Kidney (tissue), 14 donors: Measurements from ENCODE around the gene MPP7. TPM values are rescaled to one million over a fixed set of nuclear protein-coding genes. Genes with fewer than 3 reads are reported as not detected.

Experiments
- DNase-seq, 5 donors: peaks; one replicate each; pipeline ENCODE4 v3.0.0-alpha.2; 2013 to 2020
- FAIRE-seq: peaks from 2 replicates; lab custom pipeline; 2012; peaks lifted over from hg19 to GRCh38; lab: Jason Lieb, UNC
- H3K27ac ChIP-seq, 2 donors: one replicate each; pipeline ENCODE4 v1.7.0; 2013; ENCODE audit warnings: low read depth in 2 of 2, low read length in 2 of 2, inconsistent platforms in 1 of 2
- H3K27me3 ChIP-seq: one replicate; pipeline ENCODE4 v1.7.1; 2013; ENCODE audit warnings: low read length, inconsistent platforms; ENCODE audit not compliant: control insufficient read depth, insufficient read depth
- H3K36me3 ChIP-seq, 3 donors: one replicate each; pipeline versions ENCODE4 v1.7.0 to v1.7.1; 2013; ENCODE audit warnings: low read length in 3 of 3, control low read depth in 1 of 3, inconsistent platforms in 1 of 3; ENCODE audit not compliant: insufficient read depth in 3 of 3, control insufficient read depth in 2 of 3
- H3K4me1 ChIP-seq, 3 donors: one replicate each; pipeline versions ENCODE4 v1.7.0 to v1.7.1; 2013; ENCODE audit warnings: low read length in 3 of 3, inconsistent platforms in 1 of 3, low read depth in 1 of 3; ENCODE audit not compliant: control insufficient read depth in 2 of 3, insufficient read depth in 2 of 3
- H3K4me3 ChIP-seq, 3 donors: one replicate each; pipeline versions ENCODE4 v1.7.0 to v1.8.1; 2013; ENCODE audit warnings: low read length in 3 of 3, control low read depth in 1 of 3, inconsistent platforms in 1 of 3
- H3K9ac ChIP-seq, 3 donors: one replicate each; pipeline versions ENCODE4 v1.7.0 to v1.7.1; 2013; ENCODE audit warnings: low read length in 3 of 3, control low read depth in 1 of 3, inconsistent platforms in 1 of 3
- H3K9me3 ChIP-seq, 3 donors: one replicate each; pipeline versions ENCODE4 v1.7.0 to v1.7.1; 2013; ENCODE audit warnings: low read length in 3 of 3, control low read depth in 1 of 3, inconsistent platforms in 1 of 3; ENCODE audit not compliant: control insufficient read depth in 2 of 3, insufficient read depth in 1 of 3
- CTCF ChIP-seq: IDR thresholded peaks from 3 replicates; pipeline ENCODE4 v1.5.1; 2012; ENCODE audit warnings: mild to moderate bottlenecking, moderate library complexity, borderline replicate concordance; ENCODE audit not compliant: insufficient read depth; ENCODE audit errors: extremely low read depth
- intact Hi-C: fragments of 100-400 bp; cut with DNase I; formaldehyde crosslinking; loops from one replicate; pipeline ENCODE4 v1.11.1; 2022
- polyA plus RNA-seq: library from polyadenylated mRNA; stranded (reverse); fragments of 350-450 nt; fragmentation: Illumina TruSeq; extraction: RNeasy Lipid Tissue Mini Kit (QIAGEN cat#74804); gene quantifications from one replicate; pipeline ENCODE4 v1.2.3, GENCODE V29; 2014; ENCODE audit warnings: low read depth, low replicate concordance; ENCODE audit not compliant: insufficient read depth
- total RNA-seq: library from RNA; stranded (reverse); fragmentation: NEBNext Ultra II Directional; extraction: Animal tissue kit (Norgen Biotek cat#: 25700); gene quantifications from one replicate; pipeline ENCODE4 v1.2.1, GENCODE V29; 2021
- donor health status: control.
- donor health status: control.
- donor health status: control.
- donor health status: control.
- donor health status: control.
- donor health status: DM: yes; HTN: yes; CAD: no.
- donor health status: Normal renal cell carcinoma (clear cell type).

Gene MPP7
- total and polyA plus RNA-seq, 2 donors from 2014 or later: 6.8 to 11.6 TPM

GRCh38 chr10:28293236-28294168, 9.4 kb downstream of the MPP7 start:
- Histone ChIP-seq H3K4me1 (peaks cover 0 to 3% (median 0%) of the 10 kb centered on the region in 3 donors), H3K27me3 (no peaks in the 10 kb centered on the region), H3K36me3 (no peaks in the 10 kb centered on the region), H3K27ac (no peak overlapping the region), H3K9ac (no peak overlapping the region), H3K9me3 (no peaks in the 10 kb centered on the region), H3K4me3 (no peak overlapping the region)
- FAIRE-seq: no peak
- no peak for DNase-seq
- no peak for TF ChIP-seq CTCF
- intact Hi-C loops: no loop called here

- DNase-seq (no peak), FAIRE-seq (no peak)
- Histone ChIP-seq H3K4me3 (no peak overlapping the region), H3K27me3 (no peaks in the 10 kb centered on the region), H3K36me3 (no peaks in the 10 kb centered on the region), H3K9me3 (no peaks in the 10 kb centered on the region), H3K9ac (no peak overlapping the region), H3K4me1 (peaks cover 0 to 3% (median 0%) of the 10 kb centered on the region in 3 donors), H3K27ac (no peak overlapping the region)
- intact Hi-C loops: no loop called here
- no peak for TF ChIP-seq CTCF
Observed at GRCh38 chr10:28291881-28292297, 11.0 kb downstream of the MPP7 start.

- H3K36me3 ChIP-seq: no peaks in the 10 kb centered on the region
- H3K9ac ChIP-seq: no peak overlapping the region
- no peaks in the 10 kb centered on the region for H3K9me3 ChIP-seq
- intact Hi-C loops: no loop called here
- no peak for DNase-seq
- peaks cover 0 to 4% (median 2%) of the 10 kb centered on the region in 3 donors for H3K4me1 ChIP-seq
- no peak overlapping the region for H3K4me3 ChIP-seq
- no peak overlapping the region for H3K27ac ChIP-seq
- no peak for TF ChIP-seq CTCF
- no peak for FAIRE-seq
- H3K27me3 ChIP-seq: no peaks in the 10 kb centered on the region
Observed at GRCh38 chr10:28285816-28286215, 17.0 kb downstream of the MPP7 start.
